H4 (cell line): ENCODE results near the gene ENAH. TPM values are rescaled to one million over a fixed set of nuclear protein-coding genes. Genes with fewer than 3 reads are reported as not detected.

Experiments
- DNase-seq: peaks from one replicate; pipeline ENCODE4 v3.0.0-alpha.2; 2015; ENCODE audit warnings: low spot score
- total RNA-seq: library from RNA; depleted of rRNA; stranded (reverse); fragments of >200 nt; shearing (Covaris generic); gene quantifications from 2 replicates; pipeline ENCODE4 v1.2.3, GENCODE V29; 2014

The ENAH gene
- total RNA-seq, 1 experiment from 2014 or later = 89.4 TPM

DNA sequence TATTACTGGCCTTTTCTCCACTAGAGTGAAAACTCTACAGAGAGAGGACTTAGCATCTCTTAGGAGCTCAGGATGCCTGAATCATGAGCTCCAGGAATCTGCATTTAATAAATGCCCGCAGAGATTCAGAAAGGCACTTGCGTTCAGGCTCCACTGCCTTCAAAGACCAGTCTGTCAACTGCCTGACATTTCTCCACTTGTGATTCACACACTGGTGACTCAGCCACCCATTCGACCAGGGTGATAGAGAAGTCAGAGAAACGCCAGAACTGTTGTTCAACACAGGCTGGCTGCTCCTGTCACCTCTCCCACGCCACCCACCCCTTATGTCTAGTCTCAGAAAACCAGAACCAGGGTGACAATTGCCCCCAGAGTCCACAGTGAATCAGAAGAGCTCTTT lies 198.2 kb downstream of the ENAH start:
- DNase-seq = peak; percentile 50

DNA sequence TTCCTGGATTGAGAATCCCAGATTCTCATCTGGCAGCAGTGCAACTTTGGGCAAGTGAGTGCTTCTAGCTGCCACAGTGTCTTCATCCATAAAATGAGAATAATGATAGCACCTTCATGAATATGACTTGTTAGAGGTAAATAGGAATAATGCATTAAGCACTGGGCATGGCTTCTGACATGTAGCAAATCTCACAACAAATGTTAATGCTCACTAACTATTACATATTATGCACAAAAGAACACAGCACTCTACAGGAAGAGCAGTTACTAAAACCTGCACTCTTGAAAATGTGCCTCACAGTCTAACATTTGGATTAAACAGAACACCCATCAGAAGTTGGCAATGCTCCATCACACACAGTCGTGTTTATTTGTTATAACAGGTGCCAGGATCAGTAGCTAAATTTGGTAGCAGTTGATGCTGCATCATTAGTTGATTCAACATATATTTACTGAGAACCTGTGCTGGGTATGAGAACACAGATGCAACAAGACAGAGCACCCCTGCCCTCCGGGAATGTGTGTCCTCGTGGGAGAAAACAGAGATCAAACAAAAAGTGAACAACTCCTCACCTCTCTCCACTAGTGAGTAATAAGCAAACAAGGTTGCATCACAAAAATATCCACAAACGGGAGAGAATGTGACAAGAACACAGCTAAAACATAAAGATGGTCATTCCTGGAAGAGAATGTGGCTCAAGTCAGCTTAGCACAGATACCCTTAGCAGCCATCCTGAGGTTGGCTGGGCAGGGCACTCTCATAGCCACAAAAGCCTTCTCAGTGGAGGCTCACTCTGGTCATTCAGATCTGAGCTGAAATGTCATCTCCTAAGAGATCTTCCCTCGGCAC lies 198.9 kb downstream of the ENAH start:
- DNase-seq = no peak

DNA sequence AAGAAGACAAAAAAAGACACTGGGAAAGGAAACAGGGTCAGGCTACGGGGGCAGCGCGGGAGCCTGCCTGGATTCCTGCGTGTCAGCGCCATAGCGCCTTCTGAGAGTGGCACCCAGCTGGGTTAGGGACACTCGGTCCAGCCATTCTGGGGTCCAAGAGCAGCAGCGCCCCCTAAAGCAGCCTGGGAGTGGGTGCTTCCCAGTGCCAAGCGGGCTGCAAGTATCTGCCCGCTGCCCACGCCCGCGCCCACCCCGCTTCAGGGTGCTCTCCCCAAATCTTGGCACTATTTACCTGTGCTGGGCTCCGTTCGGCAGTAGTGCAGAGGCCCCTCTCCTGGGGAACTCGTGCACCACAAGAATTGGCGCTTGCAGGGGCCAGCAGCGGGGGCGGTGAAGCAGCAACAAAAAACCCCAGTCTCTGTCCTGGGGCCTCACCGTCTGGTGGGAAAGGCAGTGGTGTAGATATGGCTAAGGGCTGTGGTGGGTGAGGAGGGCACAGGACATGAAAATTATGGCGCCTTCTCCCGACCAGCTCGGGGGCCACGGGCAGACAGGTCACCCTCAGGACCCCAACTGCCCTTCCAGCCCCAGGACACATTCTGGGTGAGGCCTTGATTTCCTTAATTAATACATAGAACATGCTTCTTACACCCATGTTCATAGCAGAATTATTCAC lies 200.9 kb downstream of the ENAH start:
- no peak for DNase-seq

DNA sequence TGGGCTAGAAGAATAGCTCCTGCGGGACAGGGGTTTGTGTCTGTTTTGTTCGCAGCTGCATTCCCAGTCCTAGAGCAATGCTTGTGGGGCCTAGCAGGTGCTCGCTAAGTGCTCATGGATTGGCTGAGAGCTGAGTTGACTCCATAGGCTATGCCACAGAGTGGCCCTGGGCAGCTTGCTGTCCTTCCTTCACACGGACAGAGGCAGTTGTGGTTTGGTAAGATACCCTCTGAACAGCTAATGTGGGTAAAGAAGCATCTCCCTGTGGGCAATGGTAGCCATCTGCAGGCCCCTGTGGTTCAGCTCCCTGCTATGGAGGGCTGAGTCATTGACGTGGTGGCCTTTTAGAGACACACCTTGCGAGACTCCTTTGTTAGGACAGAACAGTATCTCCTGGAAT lies 201.6 kb downstream of the ENAH start:
- DNase-seq = no peak

DNA sequence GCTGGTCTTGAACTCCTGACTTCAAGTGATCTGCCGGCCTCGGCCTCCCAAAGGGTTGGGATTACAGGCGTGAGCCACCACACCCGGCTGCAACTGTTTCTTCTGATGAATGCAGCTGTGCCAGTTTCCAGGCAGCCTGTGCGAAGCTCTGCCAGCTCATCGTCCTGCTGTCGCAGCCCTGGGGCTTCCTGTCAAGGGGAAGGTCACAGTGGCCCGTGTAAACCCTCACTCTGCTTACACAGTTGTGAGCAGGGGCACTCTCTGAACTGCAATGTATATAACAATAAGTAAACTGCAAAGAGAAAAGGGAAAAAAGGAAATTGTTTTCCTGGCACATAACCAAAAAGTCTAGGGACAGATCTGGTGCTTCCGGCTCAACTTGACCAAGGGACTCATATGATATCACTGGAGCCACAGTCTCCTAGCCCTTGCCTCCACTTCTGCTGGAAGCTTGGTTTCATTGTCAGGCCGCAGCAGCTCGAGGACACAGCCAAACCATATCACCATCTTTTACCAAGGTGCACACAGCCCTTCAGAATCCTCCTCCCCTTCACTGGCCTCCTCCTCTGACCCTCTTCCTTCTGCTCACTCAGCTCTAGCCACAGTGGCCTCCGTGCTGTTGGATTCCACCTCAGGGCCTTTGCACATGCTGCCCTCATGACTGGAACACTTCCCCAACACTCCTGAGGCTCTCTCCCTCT lies 202.3 kb downstream of the ENAH start:
- DNase-seq = no peak

DNA sequence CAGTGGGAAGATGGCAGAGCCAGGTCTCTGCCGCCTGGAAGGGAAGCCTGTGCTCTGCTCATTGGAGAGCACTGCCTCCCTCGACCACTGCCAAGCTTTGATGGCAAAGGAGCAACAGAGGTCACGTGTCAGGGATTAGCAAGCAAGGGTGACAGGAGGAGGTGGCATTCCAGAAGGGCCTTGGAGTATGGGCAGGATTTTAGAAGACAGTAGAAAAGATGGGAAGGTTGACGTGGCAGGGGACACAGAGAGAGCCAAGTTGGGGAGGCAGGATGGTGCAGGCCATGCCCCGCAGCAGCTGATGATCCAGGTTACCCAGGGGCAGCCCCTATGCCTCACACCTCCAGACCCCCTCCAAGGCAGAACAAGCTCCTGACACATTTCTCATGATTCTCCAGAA lies 203.1 kb downstream of the ENAH start:
- DNase-seq = no peak

DNA sequence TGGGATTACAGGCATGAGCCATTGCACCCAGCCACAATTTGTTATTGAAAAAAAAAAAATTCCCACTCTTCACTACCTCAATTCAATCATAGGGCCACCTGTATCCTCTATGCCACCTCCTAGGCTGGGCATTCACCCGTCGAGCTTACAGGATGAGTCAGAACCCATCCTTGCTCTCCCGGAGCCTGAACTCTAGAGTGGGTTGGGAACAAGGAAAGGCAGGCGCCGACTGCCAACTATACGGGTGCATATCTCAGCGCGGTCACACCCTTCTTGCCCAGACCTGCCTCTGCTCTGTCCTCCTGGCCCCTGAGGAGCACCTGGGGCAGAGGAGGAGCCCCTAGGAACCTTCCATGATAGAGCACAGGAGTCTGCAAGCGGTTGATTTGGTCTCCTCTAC lies 203.7 kb downstream of the ENAH start:
- DNase-seq = peak; percentile 52

DNA sequence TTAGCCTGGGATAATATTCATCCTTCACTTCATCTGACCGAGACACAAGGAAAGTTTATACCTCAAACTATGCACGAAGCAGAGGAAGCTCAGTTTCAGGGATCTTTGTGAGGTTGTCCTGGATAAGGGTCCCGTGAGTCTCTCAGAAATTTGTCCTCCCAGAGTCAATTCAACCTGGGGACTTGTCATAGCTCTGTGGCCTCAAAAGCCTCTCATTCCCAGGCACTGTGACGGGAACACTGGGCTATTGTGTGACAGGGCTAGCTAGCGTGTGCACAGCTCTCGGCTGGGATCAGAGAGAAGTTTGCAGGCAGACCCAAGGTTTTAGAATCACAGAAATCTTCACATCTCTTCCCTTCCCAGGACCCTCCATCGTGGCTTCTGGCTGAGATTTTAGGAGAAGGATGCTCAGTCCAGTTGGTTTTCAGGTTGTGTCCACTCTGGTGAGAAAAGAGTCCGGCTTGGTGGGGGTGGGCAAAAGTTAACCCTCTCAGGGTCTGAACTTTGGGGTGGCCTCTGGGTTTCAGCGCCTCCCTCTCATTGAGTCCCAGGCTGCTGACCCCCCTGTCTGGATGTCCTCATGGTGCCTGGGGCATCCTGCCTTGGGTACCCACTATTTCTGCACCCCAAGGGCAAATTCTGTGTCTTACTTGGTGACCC lies 204.6 kb downstream of the ENAH start:
- DNase-seq = no peak

DNA sequence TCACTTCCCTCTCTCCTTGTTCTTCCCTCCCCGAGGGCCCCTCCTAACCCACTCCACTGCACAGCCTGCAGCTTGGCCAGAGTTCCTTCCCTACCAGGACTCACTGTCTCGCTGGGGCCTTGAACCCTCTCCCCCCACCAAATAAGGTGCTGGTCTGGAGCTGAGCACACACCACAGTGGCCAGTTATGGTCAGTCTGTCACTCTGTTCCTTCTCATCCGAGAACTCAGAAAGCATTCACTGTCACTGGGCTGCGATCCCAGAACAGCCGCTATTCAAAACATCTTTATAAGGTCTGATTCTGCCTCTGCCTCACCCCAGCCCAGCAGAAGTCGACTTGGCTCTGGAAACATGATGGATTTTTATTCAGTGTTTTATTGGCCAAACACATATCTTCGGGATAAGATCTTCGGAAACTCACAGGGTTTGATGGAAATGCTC lies 205.3 kb downstream of the ENAH start:
- no peak for DNase-seq

DNA sequence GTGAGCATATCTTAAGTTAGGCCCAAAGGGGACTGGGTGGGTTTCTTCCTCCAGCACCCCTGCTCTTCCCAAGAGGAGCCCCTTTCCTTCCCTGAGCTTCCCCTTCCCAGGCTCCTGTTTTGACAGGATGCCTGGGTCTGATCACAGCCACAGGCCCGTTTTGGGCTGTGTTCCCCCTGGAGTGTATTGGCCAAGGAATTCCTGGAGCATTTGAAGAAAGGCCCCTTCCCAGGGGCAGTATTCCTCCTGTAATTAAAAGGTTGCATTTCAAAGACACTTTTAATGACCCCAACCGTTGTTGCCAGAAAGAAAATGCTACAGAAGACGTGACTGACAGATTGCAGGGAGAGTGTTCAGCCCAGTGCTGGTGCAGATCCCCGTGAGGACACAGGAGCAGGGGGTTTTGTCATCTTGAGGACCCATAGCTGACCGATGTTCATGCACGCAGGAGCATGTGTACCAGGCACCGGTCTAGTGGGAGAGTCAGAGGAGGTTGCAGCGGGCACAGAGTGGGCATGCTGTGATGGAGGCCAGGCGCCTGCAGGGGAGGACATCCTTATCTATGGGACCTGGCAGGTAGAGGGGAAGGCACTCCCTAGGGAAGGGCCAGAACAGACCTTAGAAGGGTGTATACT lies 205.8 kb downstream of the ENAH start:
- no peak for DNase-seq

DNA sequence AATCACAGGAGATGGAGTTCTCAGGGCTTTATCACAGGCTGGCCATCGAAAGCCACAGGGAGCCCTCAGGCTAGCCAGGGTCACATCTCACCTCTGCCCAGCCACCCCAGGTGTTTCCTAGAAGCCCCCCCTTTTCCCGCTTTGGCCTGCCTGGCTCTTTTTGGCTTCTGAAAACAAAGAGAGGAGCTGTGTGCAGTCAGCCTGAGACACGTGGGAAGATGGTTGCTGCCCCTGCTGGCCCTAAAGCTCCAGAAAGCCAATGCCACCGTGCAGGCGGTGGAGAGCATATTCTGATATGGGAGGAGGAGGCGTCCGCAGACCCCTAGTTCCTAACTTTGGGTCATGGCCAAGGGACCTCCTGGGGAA lies 206.3 kb downstream of the ENAH start:
- no peak for DNase-seq

DNA sequence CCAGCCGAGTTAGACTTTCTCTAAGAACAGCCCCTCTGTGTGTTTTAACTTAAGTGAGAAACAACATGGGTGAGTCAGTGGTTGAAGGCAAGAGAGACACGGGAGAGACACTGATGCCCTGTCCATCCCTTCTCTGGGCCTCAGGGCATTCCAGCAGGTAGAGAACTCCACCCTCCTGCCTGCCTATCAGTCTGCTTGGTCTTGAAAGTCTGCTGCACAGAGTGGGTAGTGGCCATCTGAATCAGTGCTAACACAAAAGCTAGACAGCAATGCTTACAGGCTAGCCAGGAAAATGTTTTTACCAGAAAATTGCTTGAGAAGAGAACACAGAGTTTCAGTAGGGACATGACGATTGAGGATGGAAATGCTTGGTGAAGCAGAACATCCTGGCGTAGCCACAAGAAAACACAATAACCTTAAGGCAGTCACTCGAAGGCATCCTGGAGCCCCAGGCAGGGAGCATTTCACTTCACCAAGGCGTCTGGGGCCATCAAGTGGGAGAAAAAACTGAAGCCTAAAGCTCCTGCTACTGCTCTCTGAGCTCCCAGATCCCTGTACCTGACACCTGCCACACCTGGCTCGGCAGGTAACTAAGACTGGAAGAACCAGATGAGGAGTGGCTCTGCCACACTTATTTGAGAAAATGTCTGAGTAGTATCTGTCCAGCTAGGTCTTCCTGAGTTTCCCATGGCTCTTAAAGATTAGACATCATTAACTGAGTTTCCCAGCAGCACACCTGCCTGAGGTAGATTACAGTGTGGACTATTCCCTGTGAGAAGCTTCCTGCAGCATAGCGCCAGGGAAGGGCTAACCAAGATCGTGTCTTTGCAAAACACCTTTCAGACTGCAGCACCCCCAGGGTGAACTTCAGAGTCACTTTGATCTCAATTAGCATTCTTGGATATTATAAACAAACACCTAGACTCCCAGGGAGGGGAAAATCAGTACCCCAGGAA lies 207.0 kb downstream of the ENAH start:
- DNase-seq = no peak

DNA sequence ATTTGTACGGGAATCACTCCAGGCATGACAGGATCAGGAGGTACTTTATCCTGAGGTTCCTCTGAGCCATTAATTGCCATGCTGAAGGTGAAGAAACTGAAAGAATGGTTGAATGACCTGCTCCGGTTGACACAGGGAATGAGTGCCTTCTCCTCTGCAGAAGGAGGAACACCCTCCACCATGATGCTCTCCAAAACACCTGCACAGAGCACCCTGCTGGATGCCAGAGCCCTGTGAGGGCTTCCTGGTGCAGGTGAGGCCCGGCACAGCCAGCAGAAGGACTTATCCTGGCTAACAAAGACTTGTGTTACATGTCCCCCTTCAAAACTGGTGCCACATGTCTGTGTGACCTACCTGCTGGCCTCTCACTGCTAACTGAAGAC lies 210.8 kb downstream of the ENAH start:
- DNase-seq = no peak

DNA sequence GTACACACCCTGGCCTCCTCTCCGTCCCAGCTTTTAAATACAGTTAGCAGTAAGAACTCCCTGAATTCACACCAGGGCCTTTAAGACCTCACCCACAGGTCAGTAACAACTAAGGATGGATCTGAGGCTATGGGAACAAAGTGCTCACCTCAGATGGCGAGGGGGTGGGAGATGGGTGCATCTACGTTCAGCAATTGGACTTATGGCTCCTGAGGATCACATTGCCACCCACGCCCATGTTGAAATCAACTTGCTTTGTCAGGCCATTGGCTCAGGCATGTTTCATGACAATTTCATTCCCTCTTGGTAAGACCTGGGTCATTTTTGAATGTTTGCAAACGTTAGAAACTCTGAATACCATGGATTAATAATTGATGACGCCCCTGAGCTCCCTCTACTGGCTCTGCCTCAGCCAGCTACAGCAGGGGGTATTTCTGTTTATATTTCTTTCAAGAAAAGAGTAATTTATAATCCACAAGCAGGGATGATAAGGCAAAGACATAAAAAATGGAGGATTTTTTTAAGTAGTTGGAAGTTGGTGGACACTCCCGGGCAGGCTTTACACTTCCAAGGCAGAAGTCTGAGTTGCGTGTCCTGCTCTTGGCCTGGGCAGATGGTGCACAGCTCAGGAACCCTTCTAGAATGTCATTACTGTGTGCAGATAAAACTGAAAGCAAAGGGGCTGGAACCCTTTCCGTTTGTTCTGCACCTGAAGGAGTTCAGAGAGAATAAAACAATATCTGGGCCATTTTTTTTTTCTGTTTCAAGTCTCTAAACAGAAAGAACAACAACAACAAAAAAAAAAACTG lies 211.4 kb downstream of the ENAH start:
- no peak for DNase-seq

DNA sequence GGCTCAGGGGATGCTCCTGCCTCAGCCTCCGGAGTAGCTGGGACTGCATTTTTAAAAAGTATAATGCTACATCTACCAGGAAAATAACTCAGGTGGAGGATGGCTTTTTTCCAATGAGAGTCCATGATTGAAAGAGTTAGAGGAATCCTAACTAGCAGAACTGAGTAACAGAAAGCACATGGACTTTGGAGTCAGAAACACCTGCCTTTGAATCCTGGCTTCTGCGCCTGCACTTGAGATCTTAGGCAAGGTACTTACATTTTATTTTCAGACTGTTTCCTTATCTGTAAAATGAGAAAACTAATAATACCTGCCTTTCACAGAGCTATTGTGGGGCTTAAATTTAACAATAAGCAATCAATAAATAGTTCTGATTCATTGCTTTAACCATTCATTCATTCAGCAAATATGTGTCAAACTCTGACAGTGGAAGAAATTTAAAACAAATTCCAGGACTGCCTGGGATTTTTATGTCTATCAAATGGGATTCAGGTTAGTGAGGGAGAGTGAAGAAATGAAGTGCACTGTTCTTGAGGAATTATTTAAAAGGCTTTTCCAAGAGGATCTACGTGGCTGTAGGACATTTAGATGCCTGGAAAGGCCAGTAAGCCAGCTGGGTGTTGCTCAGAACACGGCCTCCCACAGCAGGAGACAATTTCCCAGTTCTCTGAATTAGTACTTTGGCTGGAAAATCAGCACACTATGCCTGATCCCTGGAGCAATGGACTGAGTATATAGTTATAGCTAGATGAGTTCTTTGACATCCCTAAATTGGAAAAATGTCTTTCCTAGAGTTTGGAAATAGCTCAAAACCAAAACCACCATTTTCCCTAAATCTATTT lies 212.3 kb downstream of the ENAH start:
- no peak for DNase-seq

DNA sequence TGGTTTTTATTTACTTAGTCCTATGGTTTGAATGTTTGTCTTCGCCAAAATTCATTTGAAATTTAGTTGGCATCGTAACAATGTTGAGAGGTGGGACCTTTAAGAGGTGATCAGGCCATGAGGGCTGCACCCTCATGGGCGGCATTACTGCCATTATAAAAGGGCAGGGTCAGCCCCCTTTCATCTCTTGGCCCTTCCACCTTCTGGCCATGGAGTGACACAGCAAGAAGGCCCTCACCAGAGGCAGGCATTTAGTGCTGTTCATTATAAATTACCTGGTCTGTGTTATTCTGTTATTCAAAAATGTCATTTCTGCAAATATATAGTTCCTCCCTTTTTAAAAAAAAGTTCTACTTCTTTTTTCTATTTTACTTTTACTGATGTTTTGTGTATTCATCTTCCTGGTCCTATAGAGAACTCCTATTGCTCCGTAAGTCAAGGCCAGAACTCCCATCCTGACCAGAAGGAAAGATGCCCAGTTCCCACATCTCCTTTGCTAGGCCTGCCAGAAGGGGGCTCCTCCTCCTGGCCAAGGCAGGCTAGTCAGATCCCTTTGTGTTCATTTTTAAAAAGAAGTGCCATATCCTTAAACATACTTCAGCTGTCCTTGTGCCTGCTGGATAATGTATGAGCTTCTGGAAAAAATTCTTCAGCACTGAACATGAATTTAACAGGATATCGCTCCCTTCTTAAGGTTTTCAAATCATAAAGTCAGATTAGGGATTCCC lies 215.0 kb downstream of the ENAH start:
- DNase-seq = peak; percentile 36
